Testis (tissue), 2 donors: ENCODE measurements around the gene DYRK3.

ENCODE experiments used
- POLR2A ChIP-seq: fragments of 450-650 bp; IDR thresholded peaks from one replicate; pipeline ENCODE4 v1.6.1; 2017; ENCODE audit warnings: antibody characterized with exemption, mild to moderate bottlenecking, moderate library complexity
- TF ChIP-seq, protein P1 (sequence below), 3 experiments: fragments of 450-650 bp in 2 of 3; fragments of 200-600 bp in 1 of 3; sonication (generic) in 1 of 3; IDR thresholded peaks; one replicate each; pipeline ENCODE4 v1.5.1; 2016 to 2019; ENCODE audit warnings: antibody characterized with exemption in 3 of 3, mild to moderate bottlenecking in 2 of 3, moderate library complexity in 1 of 3

DNA sequence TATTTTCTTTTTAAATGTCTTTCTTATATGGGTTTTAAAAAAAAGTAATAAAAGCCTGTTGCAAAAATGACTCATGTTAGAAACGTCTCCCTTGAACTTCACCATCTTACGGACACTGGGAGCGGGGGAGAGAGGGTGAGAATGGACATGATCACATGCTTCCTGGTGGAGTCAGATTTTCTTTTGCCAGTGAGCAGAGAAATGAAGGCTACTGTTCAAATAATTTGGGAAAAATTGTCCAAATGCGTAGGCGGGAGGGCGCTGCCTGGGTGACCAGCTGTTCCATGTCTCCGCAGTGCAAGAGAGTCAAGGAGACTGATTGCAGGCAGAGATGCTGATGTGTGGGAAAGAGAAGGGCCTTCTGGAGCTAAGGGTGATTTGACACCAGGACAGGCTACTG is 46.1 kb upstream of the DYRK3 start:
- TF ChIP-seq POLR2A, result no peak
- TF ChIP-seq, protein P1, sequence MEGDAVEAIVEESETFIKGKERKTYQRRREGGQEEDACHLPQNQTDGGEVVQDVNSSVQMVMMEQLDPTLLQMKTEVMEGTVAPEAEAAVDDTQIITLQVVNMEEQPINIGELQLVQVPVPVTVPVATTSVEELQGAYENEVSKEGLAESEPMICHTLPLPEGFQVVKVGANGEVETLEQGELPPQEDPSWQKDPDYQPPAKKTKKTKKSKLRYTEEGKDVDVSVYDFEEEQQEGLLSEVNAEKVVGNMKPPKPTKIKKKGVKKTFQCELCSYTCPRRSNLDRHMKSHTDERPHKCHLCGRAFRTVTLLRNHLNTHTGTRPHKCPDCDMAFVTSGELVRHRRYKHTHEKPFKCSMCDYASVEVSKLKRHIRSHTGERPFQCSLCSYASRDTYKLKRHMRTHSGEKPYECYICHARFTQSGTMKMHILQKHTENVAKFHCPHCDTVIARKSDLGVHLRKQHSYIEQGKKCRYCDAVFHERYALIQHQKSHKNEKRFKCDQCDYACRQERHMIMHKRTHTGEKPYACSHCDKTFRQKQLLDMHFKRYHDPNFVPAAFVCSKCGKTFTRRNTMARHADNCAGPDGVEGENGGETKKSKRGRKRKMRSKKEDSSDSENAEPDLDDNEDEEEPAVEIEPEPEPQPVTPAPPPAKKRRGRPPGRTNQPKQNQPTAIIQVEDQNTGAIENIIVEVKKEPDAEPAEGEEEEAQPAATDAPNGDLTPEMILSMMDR (IDR thresholded peaks at IDR 0.05), result no peak
